BE2C (cell line): ENCODE data around the gene CIB4.

ENCODE experiments used
- DNase-seq: peaks from one replicate; pipeline ENCODE4 v3.0.0-alpha.2; 2020
- H3K27me3 ChIP-seq: fragments of 250-450 bp; sonication (Bioruptor Pico); 2 replicates; pipeline ENCODE4 v1.5.1; 2020; ENCODE audit warnings: mild to moderate bottlenecking
- H3K36me3 ChIP-seq: fragments of 250-450 bp; sonication (Bioruptor Pico); 2 replicates; pipeline ENCODE4 v1.5.1; 2020; ENCODE audit warnings: mild to moderate bottlenecking
- H3K4me1 ChIP-seq: fragments of 250-450 bp; sonication (Bioruptor Pico); 2 replicates; pipeline ENCODE4 v1.5.1; 2020
- H3K4me3 ChIP-seq: 2 replicates; pipeline ENCODE4 v1.5.1; 2011; ENCODE audit warnings: low read depth, low read length
- H3K9me3 ChIP-seq: fragments of 250-450 bp; sonication (Bioruptor Pico); 2 replicates; pipeline ENCODE4 v1.5.1; 2020
- TF ChIP-seq, protein P1 (sequence below): IDR thresholded peaks from 2 replicates; pipeline ENCODE4 v1.5.1; 2012; ENCODE audit warnings: mild to moderate bottlenecking, low read depth, low read length

The CIB4 gene

DNA sequence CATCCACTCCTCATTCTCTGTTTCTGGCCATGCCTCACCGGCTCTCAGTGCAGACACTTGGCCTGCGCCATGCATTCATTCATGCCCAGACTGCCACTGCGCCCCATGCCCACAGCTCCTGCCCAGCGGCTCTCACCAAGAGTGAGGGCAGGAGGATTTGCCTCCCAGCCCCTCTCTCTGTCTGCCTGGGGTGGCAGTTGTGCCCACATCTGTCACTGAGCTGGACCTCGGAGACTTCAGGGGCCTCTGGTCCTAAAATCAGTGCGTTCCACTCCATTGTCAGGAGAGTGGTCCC lies 75.1 kb downstream of the CIB4 start:
- Histone ChIP-seq H3K36me3 (no peaks in the 10 kb centered on the region), H3K4me3 (no peak overlapping the region), H3K9me3 (no peaks in the 10 kb centered on the region), H3K27me3 (no peaks in the 10 kb centered on the region), H3K4me1 (no peaks in the 10 kb centered on the region)
- DNase-seq, result no peak
- TF ChIP-seq, protein P1, sequence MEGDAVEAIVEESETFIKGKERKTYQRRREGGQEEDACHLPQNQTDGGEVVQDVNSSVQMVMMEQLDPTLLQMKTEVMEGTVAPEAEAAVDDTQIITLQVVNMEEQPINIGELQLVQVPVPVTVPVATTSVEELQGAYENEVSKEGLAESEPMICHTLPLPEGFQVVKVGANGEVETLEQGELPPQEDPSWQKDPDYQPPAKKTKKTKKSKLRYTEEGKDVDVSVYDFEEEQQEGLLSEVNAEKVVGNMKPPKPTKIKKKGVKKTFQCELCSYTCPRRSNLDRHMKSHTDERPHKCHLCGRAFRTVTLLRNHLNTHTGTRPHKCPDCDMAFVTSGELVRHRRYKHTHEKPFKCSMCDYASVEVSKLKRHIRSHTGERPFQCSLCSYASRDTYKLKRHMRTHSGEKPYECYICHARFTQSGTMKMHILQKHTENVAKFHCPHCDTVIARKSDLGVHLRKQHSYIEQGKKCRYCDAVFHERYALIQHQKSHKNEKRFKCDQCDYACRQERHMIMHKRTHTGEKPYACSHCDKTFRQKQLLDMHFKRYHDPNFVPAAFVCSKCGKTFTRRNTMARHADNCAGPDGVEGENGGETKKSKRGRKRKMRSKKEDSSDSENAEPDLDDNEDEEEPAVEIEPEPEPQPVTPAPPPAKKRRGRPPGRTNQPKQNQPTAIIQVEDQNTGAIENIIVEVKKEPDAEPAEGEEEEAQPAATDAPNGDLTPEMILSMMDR, result no peak

DNA sequence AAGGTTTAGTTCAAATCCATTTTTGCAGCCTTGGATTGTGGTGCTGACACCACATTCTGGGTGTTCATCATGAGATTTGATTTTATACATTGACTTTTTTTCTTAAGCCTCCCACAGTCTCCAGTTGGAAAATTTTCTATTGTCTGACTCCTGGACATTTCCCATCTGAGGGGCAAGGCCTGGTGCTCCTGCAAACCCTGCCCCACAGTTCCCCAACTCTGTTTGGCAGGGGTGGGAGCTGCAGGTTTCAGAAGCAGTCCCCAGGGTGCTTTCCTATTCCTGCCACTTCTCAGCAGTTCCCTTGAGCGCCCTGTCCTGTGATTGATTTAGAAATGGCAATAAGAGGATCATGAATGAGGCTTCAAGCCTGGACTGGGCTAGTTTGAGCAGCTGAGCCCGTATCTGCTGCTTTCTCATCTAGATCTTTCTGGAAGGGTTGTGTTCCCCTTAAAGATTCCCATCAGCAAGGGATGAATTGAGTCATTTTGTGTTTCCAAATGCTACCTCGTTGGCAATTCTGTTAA lies 77.0 kb downstream of the CIB4 start:
- DNase-seq, result no peak
- TF ChIP-seq, protein P1, result no peak
- Histone ChIP-seq H3K9me3 (no peaks in the 10 kb centered on the region), H3K36me3 (no peaks in the 10 kb centered on the region), H3K4me3 (no peak overlapping the region), H3K4me1 (no peaks in the 10 kb centered on the region), H3K27me3 (no peaks in the 10 kb centered on the region)

DNA sequence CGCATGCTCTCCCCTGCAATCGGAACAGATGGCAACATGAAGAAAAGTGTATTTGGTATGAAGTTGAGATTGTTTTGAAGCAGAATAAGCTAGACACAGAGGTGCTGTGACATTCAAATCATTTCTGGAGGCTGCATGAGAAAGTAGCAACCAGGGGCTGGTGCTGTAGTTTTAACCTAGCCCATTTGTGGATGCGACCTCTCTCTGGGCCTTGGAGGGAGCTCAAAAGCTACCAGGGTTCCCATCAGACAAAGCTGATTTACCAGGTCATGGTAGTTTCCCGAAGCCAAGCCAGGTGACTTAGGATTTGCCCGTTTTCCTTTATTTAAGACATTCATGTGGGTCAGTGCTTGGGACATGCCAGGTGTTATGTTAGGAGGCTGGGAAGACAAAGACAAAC lies 77.5 kb downstream of the CIB4 start:
- no peaks in the 10 kb centered on the region for H3K36me3 ChIP-seq
- no peak overlapping the region for H3K4me3 ChIP-seq
- H3K27me3 ChIP-seq, result no peaks in the 10 kb centered on the region
- H3K9me3 ChIP-seq, result no peaks in the 10 kb centered on the region
- TF ChIP-seq, protein P1, result no peak
- H3K4me1 ChIP-seq, result no peaks in the 10 kb centered on the region
- no peak for DNase-seq

GRCh38 chr2:26562811-26563645 lies 78.1 kb downstream of the CIB4 start:
- H3K27me3 ChIP-seq, result no peaks in the 10 kb centered on the region
- H3K4me3 ChIP-seq, result peak overlapping the region; percentile 67
- no peaks in the 10 kb centered on the region for H3K4me1 ChIP-seq
- no peak for DNase-seq
- TF ChIP-seq, protein P1, result no peak
- H3K36me3 ChIP-seq, result no peaks in the 10 kb centered on the region
- no peaks in the 10 kb centered on the region for H3K9me3 ChIP-seq

GRCh38 chr2:26561918-26562810 lies 79.0 kb downstream of the CIB4 start:
- H3K36me3 ChIP-seq, result no peaks in the 10 kb centered on the region
- TF ChIP-seq, protein P1, result peak; percentile 50
- H3K27me3 ChIP-seq, result no peaks in the 10 kb centered on the region
- H3K4me1 ChIP-seq, result no peaks in the 10 kb centered on the region
- no peaks in the 10 kb centered on the region for H3K9me3 ChIP-seq
- H3K4me3 ChIP-seq, result peak overlapping the region; percentile 67
- DNase-seq, result peak; percentile 91
